ENCODE results near the gene THSD7B. TPM values are rescaled to one million over a fixed set of nuclear protein-coding genes. Genes with fewer than 3 reads are reported as not detected.

Gene THSD7B
- total and polyA plus RNA-seq, 9 of the 15 experiments (the other 6 are each of a cell fraction or from before 2014, with no cell fraction given), result not detected

- CTCF ChIA-PET (ENCODE audit: low intra/inter-chr PET ratio), result no interaction called here
- no peaks in the 10 kb centered on the region for H3K36me3 ChIP-seq (ENCODE audit: control insufficient read depth, insufficient read depth, low read length)
- in situ Hi-C loops (cut with MboI) (no loop called here), intact Hi-C loops (cut with micrococcal nuclease) (no loop called here)
- H2AFZ ChIP-seq (ENCODE audit: low read depth, low read length), result no peak overlapping the region
- no peak for DNase-seq (ENCODE audit: extremely low read depth in 1 of 4, low spot score in 3 of 4)
- H3K9ac ChIP-seq (ENCODE audit: insufficient read depth in 1 of 2, low read depth in 2 of 2, low read length in 2 of 2), result no peak overlapping the region
- H3K4me2 ChIP-seq (ENCODE audit: insufficient read depth, low read length), result no peak overlapping the region
- H3K9me1 ChIP-seq (ENCODE audit: control insufficient read depth, insufficient read depth, low read length), result no peaks in the 10 kb centered on the region
- 0% methylated on average over 3 of the region's 3 CpGs for WGBS (ENCODE audit: insufficient coverage, low coverage, missing lambda C conversion rate)
- H3K4me3 ChIP-seq, result no peak overlapping the region
- no peaks in the 10 kb centered on the region for H3K27me3 ChIP-seq (ENCODE audit: control insufficient read depth in 2 of 2, insufficient read depth in 2 of 2, low read length in 2 of 2)
- no TSS peak for BruUV-seq (replicated peaks)
- H3K9me3 ChIP-seq (replicated peaks; ENCODE audit: control insufficient read depth, insufficient read depth, low read depth, low read length), result peaks cover 2% of the 10 kb centered on the region; the same call in 1 of the 2 replicates
- H3K79me2 ChIP-seq (ENCODE audit: control insufficient read depth, insufficient read depth, low read length), result no peaks in the 10 kb centered on the region
- FAIRE-seq, result no peak
- no peak overlapping the region for H3K27ac ChIP-seq (ENCODE audit: extremely low read depth, low read depth, low read length)
- H4K20me1 ChIP-seq (replicated peaks; ENCODE audit: control insufficient read depth, insufficient read depth, low read length), result no peaks in the 10 kb centered on the region
- H3K4me1 ChIP-seq (replicated peaks in 1 of 2; ENCODE audit: control insufficient read depth in 2 of 2, insufficient read depth in 2 of 2, low read length in 2 of 2), result no peaks in the 10 kb centered on the region
- POLR2A ChIA-PET, result interaction anchor here (0.7 kb wide), 1 partner anchor 37 kb away, joined by 3 read pairs; no protein-coding TSS in a partner anchor
- no peak for ATAC-seq
- no peak for TF ChIP-seq CSDE1 (IDR thresholded peaks at IDR 0.05)
- no peak for TF ChIP-seq ZNF589 (CRISPR knock-in tag; IDR thresholded peaks at IDR 0.05; ENCODE audit: low read depth)
- TF ChIP-seq ATF6 (CRISPR knock-in tag; IDR thresholded peaks at IDR 0.05), result no peak
- TF ChIP-seq SP2 (IDR thresholded peaks at IDR 0.05; ENCODE audit: extremely low read depth, low read depth, low read length, poor library complexity, severe bottlenecking), result no peak
- TF ChIP-seq HEY1 (CRISPR knock-in tag; IDR thresholded peaks at IDR 0.05; ENCODE audit: borderline replicate concordance), result no peak
- TF ChIP-seq MYBL2 (IDR thresholded peaks at IDR 0.05; ENCODE audit: low read depth), result no peak
- TF ChIP-seq MYBL2 (CRISPR knock-in tag; IDR thresholded peaks at IDR 0.05; ENCODE audit: borderline replicate concordance), result no peak
- TF ChIP-seq, protein P1, sequence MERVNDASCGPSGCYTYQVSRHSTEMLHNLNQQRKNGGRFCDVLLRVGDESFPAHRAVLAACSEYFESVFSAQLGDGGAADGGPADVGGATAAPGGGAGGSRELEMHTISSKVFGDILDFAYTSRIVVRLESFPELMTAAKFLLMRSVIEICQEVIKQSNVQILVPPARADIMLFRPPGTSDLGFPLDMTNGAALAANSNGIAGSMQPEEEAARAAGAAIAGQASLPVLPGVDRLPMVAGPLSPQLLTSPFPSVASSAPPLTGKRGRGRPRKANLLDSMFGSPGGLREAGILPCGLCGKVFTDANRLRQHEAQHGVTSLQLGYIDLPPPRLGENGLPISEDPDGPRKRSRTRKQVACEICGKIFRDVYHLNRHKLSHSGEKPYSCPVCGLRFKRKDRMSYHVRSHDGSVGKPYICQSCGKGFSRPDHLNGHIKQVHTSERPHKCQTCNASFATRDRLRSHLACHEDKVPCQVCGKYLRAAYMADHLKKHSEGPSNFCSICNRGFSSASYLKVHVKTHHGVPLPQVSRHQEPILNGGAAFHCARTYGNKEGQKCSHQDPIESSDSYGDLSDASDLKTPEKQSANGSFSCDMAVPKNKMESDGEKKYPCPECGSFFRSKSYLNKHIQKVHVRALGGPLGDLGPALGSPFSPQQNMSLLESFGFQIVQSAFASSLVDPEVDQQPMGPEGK (CRISPR knock-in tag; IDR thresholded peaks at IDR 0.05; ENCODE audit: borderline replicate concordance), result no peak
- no peak for TF ChIP-seq MCM2 (IDR thresholded peaks at IDR 0.05; ENCODE audit: low read depth)
- no peak for TF ChIP-seq RFX7 (CRISPR knock-in tag; IDR thresholded peaks at IDR 0.05)
- no peak for TF ChIP-seq RUNX1 (IDR thresholded peaks at IDR 0.05; ENCODE audit: low read depth)
- TF ChIP-seq NR2C1 (IDR thresholded peaks at IDR 0.05), result no peak
- no peak for TF ChIP-seq NR2C1 (tag; IDR thresholded peaks at IDR 0.05)
- no peak for TF ChIP-seq CCAR2 (IDR thresholded peaks at IDR 0.05; ENCODE audit: low read depth, low read length)
- TF ChIP-seq, protein P2, sequence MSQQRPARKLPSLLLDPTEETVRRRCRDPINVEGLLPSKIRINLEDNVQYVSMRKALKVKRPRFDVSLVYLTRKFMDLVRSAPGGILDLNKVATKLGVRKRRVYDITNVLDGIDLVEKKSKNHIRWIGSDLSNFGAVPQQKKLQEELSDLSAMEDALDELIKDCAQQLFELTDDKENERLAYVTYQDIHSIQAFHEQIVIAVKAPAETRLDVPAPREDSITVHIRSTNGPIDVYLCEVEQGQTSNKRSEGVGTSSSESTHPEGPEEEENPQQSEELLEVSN (IDR thresholded peaks at IDR 0.05; ENCODE audit: borderline replicate concordance in 1 of 2, extremely low read depth in 1 of 2, insufficient read depth in 1 of 2, insufficient read length in 1 of 2, low read depth in 1 of 2, low read length in 1 of 2, poor library complexity in 1 of 2, severe bottlenecking in 1 of 2), result no peak
- TF ChIP-seq NELFE (IDR thresholded peaks at IDR 0.05; ENCODE audit: insufficient read depth, insufficient read length), result no peak
- no peak for TF ChIP-seq ZNF12 (CRISPR knock-in tag; IDR thresholded peaks at IDR 0.05)
- TF ChIP-seq ZNF696 (CRISPR knock-in tag; conservative IDR thresholded peaks at IDR 0.05), result no peak
These were observed 161.8 kb downstream of the THSD7B start for GRCh38 chr2:136927156-136927555.

All from K562 (cell line).